Measurements from ENCODE around the gene STK11IP. TPM values are rescaled to one million over a fixed set of nuclear protein-coding genes. Genes with fewer than 3 reads are reported as not detected.

The STK11IP gene
- total RNA-seq, 1 experiment from 2014 or later = 45.0 TPM

DNA sequence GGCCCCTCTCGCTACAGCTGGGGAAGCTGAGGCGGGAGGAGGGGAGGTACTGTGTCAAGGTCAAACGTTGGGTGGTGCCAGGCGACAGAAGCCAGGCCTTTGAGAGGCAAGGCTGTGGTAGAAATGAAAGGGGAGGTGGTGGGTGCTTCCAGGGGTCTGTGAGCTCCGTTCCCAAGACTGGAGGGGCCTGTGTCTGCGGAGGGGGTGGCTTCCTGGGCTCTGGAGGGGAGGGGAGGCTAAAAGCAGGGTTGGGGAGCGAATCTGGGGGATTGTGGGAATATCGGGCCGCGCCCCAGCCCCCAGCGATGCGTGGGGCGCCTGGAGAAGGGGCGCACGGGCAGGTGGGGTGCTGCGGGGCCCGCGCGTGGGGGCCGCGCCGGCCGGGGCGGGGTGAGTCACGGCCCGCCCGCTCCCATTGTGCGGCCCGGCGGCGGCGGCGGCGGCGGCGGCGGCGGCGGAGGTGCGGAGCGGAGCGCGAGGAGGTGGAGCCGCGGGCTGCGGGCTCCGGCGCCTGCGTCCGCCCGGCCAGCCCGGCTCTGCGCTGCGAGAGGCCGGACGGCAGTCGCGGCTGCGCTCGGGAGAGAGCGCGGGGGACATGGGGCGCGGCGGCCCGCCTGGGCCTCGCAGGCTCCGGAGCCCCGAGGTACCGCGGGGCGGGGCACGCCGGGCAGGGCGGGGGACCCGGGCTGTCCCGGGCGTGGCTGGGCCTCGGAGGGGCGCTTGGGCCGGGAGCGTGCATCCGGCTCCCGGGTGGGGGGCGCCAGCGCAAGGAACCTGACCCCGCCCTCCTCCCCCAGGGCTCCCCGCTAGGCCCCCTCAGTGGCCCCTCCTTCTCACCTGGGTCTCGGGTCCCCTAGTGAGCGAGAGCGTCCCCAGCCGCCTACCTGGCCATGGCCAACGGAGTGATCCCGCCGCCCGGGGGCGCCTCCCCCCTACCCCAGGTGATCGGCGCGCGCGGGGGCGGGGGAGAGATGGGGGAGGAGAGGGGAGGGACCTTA, 29.7 kb downstream of the STK11IP start, which contains the start of gene SLC4A3 (continued):
- TF ChIP-seq REST (IDR thresholded peaks at IDR 0.05; ENCODE audit: low read depth) (no peak), EZH2phosphoT487 (IDR thresholded peaks at IDR 0.05; ENCODE audit: borderline replicate concordance) (no peak), ELF1 (IDR thresholded peaks at IDR 0.05; ENCODE audit: borderline replicate concordance, low read depth) (no peak), CEBPB (IDR thresholded peaks at IDR 0.05; ENCODE audit: low read depth) (no peak), FOSL1 (IDR thresholded peaks at IDR 0.05; ENCODE audit: low read depth) (no peak)

- H3K9me3 ChIP-seq (ENCODE audit: control insufficient read depth in 1 of 2, insufficient read depth in 1 of 2, low read depth in 1 of 2, low read length in 2 of 2) = no peaks in the 10 kb centered on the region
- POLR2A ChIA-PET = no interaction called here
- peak overlapping the region; percentile 77 for H3K9ac ChIP-seq (ENCODE audit: low read length)
- peak overlapping the region; percentile 76; the same call in 1 of the 2 replicates for H3K27ac ChIP-seq (ENCODE audit: low read depth, low read length)
- no peak for DNase-seq (ENCODE audit: low read depth, low spot score)
- peak; percentile 8; the same call in 1 of the 2 replicates for ATAC-seq
- CTCF ChIA-PET = no interaction called here
- RAD21 ChIA-PET (ENCODE audit: low non-redundant PET in 1 of 2, low total read pairs in 2 of 2, uncharacterized antibody in 2 of 2, unreplicated experiment in 2 of 2) = no interaction called here
- H4K20me1 ChIP-seq (ENCODE audit: insufficient read depth) = no peaks in the 10 kb centered on the region
- intact Hi-C loops (cut with micrococcal nuclease) = loop anchor here (5.0 kb wide), 1 partner anchor 86 kb away; the partner anchor contains the start of genes CHPF and TMEM198
- H3K4me1 ChIP-seq (ENCODE audit: control insufficient read depth in 1 of 2, insufficient read depth in 2 of 2, low read length in 2 of 2) = peaks cover 4 to 32% of the 10 kb centered on the region in 2 experiments; a peak in 3 of 4 replicates
- TSS peak; percentile 51 for BruUV-seq (replicated peaks)
- no peaks in the 10 kb centered on the region for H3K27me3 ChIP-seq (ENCODE audit: insufficient read depth, low read length)
- H3K9me2 ChIP-seq (ENCODE audit: insufficient read depth) = no peaks in the 10 kb centered on the region
- peaks cover 11% of the 10 kb centered on the region; the same call in 1 of the 2 replicates for H3K79me2 ChIP-seq (ENCODE audit: insufficient read depth, low read length)
- peak overlapping the region; percentile 56 to 79 for H3K4me3 ChIP-seq (replicated peaks in 1 of 2; ENCODE audit: low read depth in 1 of 2, low read length in 2 of 2)
- no peak overlapping the region for H2AFZ ChIP-seq (ENCODE audit: low read depth, low read length, poor library complexity, severe bottlenecking)
- H3K36me3 ChIP-seq (ENCODE audit: control insufficient read depth in 1 of 2, insufficient read depth in 2 of 2, low read length in 2 of 2) = 0 out of 4 replicates have a peak, but pooled peaks cover 0 to 9% of the 10 kb centered on the region in 2 experiments
- H3K4me2 ChIP-seq (ENCODE audit: low read length) = peak overlapping the region; percentile 90
- TF ChIP-seq POLR2AphosphoS5 (IDR thresholded peaks at IDR 0.05; ENCODE audit: low read depth, low read length) (no peak), MAX (IDR thresholded peaks at IDR 0.05) (no peak), SP1 (IDR thresholded peaks at IDR 0.05; ENCODE audit: low read depth) (no peak), ELF1 (IDR thresholded peaks at IDR 0.05; ENCODE audit: borderline replicate concordance, low read depth) (no peak), REST (IDR thresholded peaks at IDR 0.05; ENCODE audit: low read depth) (no peak), POLR2A (IDR thresholded peaks at IDR 0.05; ENCODE audit: borderline replicate concordance, extremely low read depth, insufficient read depth, insufficient read length) (no peak)
- TF ChIP-seq, protein P1, sequence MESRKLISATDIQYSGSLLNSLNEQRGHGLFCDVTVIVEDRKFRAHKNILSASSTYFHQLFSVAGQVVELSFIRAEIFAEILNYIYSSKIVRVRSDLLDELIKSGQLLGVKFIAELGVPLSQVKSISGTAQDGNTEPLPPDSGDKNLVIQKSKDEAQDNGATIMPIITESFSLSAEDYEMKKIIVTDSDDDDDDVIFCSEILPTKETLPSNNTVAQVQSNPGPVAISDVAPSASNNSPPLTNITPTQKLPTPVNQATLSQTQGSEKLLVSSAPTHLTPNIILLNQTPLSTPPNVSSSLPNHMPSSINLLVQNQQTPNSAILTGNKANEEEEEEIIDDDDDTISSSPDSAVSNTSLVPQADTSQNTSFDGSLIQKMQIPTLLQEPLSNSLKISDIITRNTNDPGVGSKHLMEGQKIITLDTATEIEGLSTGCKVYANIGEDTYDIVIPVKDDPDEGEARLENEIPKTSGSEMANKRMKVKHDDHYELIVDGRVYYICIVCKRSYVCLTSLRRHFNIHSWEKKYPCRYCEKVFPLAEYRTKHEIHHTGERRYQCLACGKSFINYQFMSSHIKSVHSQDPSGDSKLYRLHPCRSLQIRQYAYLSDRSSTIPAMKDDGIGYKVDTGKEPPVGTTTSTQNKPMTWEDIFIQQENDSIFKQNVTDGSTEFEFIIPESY (IDR thresholded peaks at IDR 0.05; ENCODE audit: extremely low read depth, insufficient replicate concordance, low read length) = no peak
These were observed 30.8 kb downstream of the STK11IP start for GRCh38 chr2:219628235-219628985.

All from HCT116 (cell line).